Osteocyte (in vitro differentiated cells): ENCODE measurements around the gene KIRREL3. TPM values are rescaled to one million over a fixed set of nuclear protein-coding genes. Genes with fewer than 3 reads are reported as not detected.

Experiments
- DNase-seq: peaks from one replicate; pipeline ENCODE4 v3.0.0; 2021; ENCODE audit warnings: mixed read lengths; ENCODE audit not compliant: unreplicated experiment; ENCODE audit errors: extremely low spot score
- H3K27ac Mint-ChIP-seq: one replicate; pipeline ENCODE4 v1.8.0; 2021; ENCODE audit warnings: mild to moderate bottlenecking, mixed read lengths; ENCODE audit not compliant: unreplicated experiment
- H3K27me3 Mint-ChIP-seq: one replicate; pipeline ENCODE4 v1.8.0; 2021; ENCODE audit warnings: mixed read lengths; ENCODE audit not compliant: unreplicated experiment
- H3K36me3 Mint-ChIP-seq: one replicate; pipeline ENCODE4 v1.8.0; 2021; ENCODE audit warnings: mixed read lengths; ENCODE audit not compliant: unreplicated experiment
- H3K4me1 Mint-ChIP-seq: one replicate; pipeline ENCODE4 v1.8.0; 2021; ENCODE audit warnings: mixed read lengths; ENCODE audit not compliant: unreplicated experiment
- H3K4me3 Mint-ChIP-seq: one replicate; pipeline ENCODE4 v1.8.0; 2021; ENCODE audit warnings: mild to moderate bottlenecking, moderate library complexity, mixed read lengths; ENCODE audit not compliant: unreplicated experiment
- H3K9me3 Mint-ChIP-seq: one replicate; pipeline ENCODE4 v1.8.0; 2021; ENCODE audit warnings: mixed read lengths; ENCODE audit not compliant: unreplicated experiment
- CTCF ChIP-seq: fragments of 200-600 bp; sonication (generic); IDR thresholded peaks from 2 replicates; pipeline ENCODE4 v1.5.0; 2021; ENCODE audit warnings: antibody characterized with exemption, mild to moderate bottlenecking, moderate library complexity
- total RNA-seq: library from RNA; stranded (reverse); gene quantifications from 2 replicates; pipeline ENCODE4 v1.2.1, GENCODE V29; 2021

KIRREL3 gene
- total RNA-seq, 1 donor from 2014 or later, result 1.2 TPM

GRCh38 chr11:126603486-126603885, 397.1 kb downstream of the KIRREL3 start:
- no peak for TF ChIP-seq CTCF
- Mint-ChIP-seq H3K4me1 (peaks cover 17% of the 10 kb centered on the region), H3K9me3 (no peaks in the 10 kb centered on the region), H3K27me3 (no peaks in the 10 kb centered on the region), H3K36me3 (no peaks in the 10 kb centered on the region), H3K4me3 (no peak overlapping the region), H3K27ac (no peak overlapping the region)
- no peak for DNase-seq

GRCh38 chr11:126602993-126603392, 397.6 kb downstream of the KIRREL3 start:
- no peak overlapping the region for H3K27ac Mint-ChIP-seq
- no peak for DNase-seq
- H3K4me3 Mint-ChIP-seq, result no peak overlapping the region
- H3K36me3 Mint-ChIP-seq, result no peaks in the 10 kb centered on the region
- peaks cover 17% of the 10 kb centered on the region for H3K4me1 Mint-ChIP-seq
- TF ChIP-seq CTCF, result no peak
- no peaks in the 10 kb centered on the region for H3K27me3 Mint-ChIP-seq
- H3K9me3 Mint-ChIP-seq, result no peaks in the 10 kb centered on the region

- no peaks in the 10 kb centered on the region for H3K27me3 Mint-ChIP-seq
- no peaks in the 10 kb centered on the region for H3K9me3 Mint-ChIP-seq
- no peaks in the 10 kb centered on the region for H3K36me3 Mint-ChIP-seq
- TF ChIP-seq CTCF, result no peak
- H3K27ac Mint-ChIP-seq, result no peak overlapping the region
- H3K4me1 Mint-ChIP-seq, result peaks cover 17% of the 10 kb centered on the region
- no peak for DNase-seq
- no peak overlapping the region for H3K4me3 Mint-ChIP-seq
These were observed 398.1 kb downstream of the KIRREL3 start for GRCh38 chr11:126602349-126602940.

- no peaks in the 10 kb centered on the region for H3K9me3 Mint-ChIP-seq
- no peak overlapping the region for H3K4me3 Mint-ChIP-seq
- no peaks in the 10 kb centered on the region for H3K36me3 Mint-ChIP-seq
- H3K27me3 Mint-ChIP-seq, result no peaks in the 10 kb centered on the region
- H3K27ac Mint-ChIP-seq, result no peak overlapping the region
- no peak for TF ChIP-seq CTCF
- peaks cover 13% of the 10 kb centered on the region for H3K4me1 Mint-ChIP-seq
- no peak for DNase-seq
These were observed 398.9 kb downstream of the KIRREL3 start for GRCh38 chr11:126601550-126602215.

GRCh38 chr11:126601136-126601535, 399.4 kb downstream of the KIRREL3 start:
- no peak for TF ChIP-seq CTCF
- Mint-ChIP-seq H3K27me3 (no peaks in the 10 kb centered on the region), H3K4me3 (no peak overlapping the region)

More at GRCh38 chr11:126601136-126601535, 399.4 kb downstream of the KIRREL3 start:
- H3K9me3 Mint-ChIP-seq, result no peaks in the 10 kb centered on the region
- H3K27ac Mint-ChIP-seq, result no peak overlapping the region
- no peaks in the 10 kb centered on the region for H3K36me3 Mint-ChIP-seq
- H3K4me1 Mint-ChIP-seq, result peaks cover 13% of the 10 kb centered on the region
- DNase-seq, result no peak
